ENCODE measurements around the gene UBE2C. TPM values are rescaled to one million over a fixed set of nuclear protein-coding genes. Genes with fewer than 3 reads are reported as not detected.
A peak's percentile ranks its signal among the peaks of the same experiment; 100 is the strongest.
"Not testable (repeated sequence)": the region's sequence is repeated elsewhere in the genome, so short reads cannot be mapped to it uniquely, and the experiment has no call there.

The UBE2C gene
- total RNA-seq, 1 donor from 2014 or later: 9.9 TPM

DNA sequence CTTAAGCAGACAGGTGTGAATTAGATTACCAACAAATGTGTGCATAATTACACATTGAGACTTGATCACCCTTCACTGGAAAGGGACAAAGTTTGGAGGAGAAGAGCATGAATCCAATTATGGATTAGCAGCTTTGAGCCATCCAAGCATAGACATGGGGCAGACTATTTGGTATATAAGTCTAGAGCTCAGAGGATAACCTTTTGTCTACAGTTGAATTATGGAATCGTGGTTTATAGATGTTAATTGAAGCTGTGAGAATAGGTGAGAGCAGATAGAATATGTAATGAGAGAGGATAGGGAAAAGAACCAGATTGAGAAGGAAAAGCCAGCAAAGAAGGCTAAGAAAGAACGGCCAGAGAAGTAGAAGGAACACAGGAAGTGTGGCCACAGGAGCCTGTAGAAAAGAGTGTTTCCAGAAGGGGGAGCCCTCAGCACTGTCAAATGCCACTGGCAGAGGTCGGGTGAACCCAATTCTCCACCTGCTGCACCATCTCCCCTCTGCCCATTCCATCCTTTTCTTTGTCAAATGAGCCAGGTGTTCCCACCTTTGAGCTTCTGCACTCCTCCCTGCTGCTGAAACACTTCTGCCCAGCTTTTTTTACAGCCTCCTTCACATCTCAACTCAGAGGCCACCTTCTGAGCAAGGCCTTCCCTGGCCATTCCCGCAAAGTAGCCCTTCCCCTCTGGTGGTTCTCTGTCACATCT is 13.4 kb upstream of the UBE2C start:
- peak; percentile 72 for DNase-seq

- DNase-seq: no peak
Observed at GRCh38 chr20:45801851-45802250, 10.6 kb upstream of the UBE2C start.

- peak; percentile 48 for DNase-seq
Observed at GRCh38 chr20:45810191-45810970, 2.1 kb upstream of the UBE2C start.

- no peak for DNase-seq
Observed at GRCh38 chr20:45813006-45813340, 529 bp downstream of the UBE2C start.

- no peak for DNase-seq
Observed at GRCh38 chr20:45813489-45813888, 1.0 kb downstream of the UBE2C start.

DNA sequence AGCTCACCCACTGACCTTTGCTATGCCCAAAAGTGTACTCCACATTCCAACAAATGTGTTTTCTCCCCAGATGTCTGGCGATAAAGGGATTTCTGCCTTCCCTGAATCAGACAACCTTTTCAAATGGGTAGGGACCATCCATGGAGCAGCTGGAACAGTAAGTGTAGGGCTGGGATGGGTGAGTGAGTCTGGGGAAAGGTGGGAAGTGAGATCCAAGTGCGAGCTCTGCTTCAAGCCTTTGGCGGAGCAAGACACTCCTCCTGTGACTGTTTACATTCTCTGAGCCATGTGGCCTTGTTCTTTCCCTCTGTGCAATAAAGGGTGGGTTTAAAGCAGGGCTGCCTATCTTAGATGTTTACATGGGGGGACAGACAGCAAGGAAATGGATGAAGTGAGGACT is 1.9 kb downstream of the UBE2C start:
- no peak for DNase-seq

GRCh38 chr20:45816951-45817350 is 4.5 kb downstream of the UBE2C start:
- no peak for DNase-seq

DNA sequence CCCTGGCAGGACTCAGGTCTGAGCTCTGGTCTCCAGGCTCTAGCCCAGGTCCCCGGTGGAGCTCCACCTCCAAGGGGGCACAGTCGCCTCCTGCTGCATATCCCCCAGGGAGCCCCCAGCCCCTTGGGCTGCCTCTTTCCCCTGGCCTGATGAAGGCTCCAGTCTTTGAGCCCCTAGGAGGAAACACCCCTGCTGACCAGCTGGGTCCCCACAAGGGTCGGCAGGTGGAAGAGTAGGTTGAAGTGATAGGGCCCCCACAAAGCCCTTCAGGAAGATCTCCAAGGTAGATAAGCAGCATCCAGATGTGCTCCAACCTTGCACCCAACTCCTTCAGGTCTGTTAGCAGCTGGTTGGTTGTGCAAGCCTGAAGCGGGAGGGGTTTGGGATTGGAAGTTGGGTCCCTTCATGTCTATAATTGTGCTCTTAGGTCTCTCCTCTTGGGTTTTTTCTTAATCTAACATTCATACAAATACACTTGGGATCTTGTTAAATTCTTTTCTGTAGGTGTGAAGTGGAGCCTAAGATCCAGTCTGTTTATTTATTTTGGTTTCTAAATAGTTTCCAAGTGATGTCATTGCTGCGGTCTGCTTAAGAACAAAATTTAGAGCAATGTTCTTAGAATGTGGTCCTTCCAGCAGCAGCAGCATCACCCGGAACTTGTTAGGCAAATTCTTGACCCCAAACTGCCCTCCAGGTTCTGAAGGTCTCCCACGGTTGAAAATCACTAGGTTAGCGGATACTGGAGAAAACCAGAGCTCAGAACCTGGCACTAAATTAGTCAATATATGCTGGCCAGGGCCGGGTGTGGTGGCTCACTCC is 5.1 kb downstream of the UBE2C start:
- DNase-seq: peak; percentile 28

DNA sequence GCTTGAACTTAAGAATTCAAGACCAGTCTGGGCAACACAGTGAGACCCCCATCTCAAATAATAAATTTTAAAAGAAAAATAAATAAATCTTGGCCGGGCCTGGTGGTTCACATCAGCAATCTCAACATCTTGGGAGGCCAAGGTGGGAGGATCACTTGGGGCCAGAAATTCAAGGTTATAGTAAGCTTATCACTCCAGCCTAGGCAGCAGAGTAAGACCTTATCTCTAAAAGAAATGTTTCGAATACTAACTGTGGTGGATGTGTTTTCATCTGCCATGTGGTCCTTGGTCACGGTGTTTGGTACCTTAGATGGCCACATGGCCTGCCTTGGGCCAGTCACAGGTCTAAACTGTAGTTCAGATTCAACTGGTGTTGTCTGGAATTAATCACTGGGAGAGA is 5.8 kb downstream of the UBE2C start:
- no peak for DNase-seq

- no peak for DNase-seq
Observed at GRCh38 chr20:45819466-45819865, 7.0 kb downstream of the UBE2C start.

- DNase-seq: no peak
Observed at GRCh38 chr20:45821947-45822346, 9.5 kb downstream of the UBE2C start.

DNA sequence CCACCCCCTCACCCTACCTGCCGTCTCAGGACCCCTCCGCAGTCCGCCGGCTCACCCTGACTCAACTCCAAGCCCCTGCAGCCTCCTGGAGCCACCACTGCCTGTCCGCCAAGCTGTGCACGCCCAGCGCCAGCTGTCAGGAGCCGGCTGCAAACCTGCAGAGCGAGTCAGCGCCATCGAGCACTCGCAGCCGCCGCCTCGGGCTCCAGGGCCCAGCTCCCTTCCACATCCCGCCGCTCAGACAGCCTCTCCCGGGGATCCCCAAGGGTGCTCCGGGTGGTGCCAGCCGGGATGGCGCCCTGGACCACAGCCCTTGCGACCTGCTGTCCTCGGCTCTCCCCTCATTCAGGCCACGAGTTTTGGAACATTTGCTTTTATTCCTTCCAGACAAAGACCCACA is 10.4 kb downstream of the UBE2C start:
- peak; percentile 28 for DNase-seq

- DNase-seq: peak; percentile 72
Observed at GRCh38 chr20:45823949-45824835, 11.7 kb downstream of the UBE2C start.

- no peak for DNase-seq
Observed at GRCh38 chr20:45826381-45827019, 14.1 kb downstream of the UBE2C start.

DNA sequence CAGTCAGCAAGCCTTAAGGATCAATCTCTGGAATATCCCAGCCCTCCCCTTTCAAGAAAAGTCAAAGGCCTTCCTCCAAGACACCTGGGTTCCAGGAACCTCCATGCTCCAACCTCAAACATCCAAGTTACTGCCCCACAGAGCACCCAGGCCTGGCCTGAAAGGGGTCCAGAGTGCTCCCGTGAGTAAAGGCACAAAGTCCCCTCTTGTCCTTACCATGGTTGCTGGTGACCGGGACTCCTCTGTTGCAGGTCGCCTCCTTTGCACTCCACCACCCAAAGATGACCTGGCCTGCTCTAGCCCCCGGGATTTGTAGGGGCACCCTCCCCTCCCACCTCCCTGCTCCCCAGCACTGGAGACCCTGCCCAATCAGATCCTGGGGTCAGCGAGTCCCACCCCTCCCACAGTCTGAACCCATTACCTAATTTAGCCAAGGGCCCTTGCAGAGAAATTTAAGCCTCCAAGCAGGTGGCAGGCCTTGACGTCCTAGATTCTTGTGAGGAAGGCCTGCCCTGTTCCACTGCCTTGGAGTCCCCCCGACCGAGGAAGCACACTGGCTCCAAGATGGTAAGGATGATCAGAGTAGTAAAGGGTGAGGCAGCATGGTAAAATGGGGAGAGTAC is 14.7 kb downstream of the UBE2C start, which contains the start of gene TNNC2:
Gene TNNC2, minus strand, starts transcription at position 283 of the 623 bp plus-strand sequence. Its CDS starts 64 bp downstream, at position 219.
- no peak for DNase-seq

GRCh38 chr20:45827712-45828111 is 15.3 kb downstream of the UBE2C start:
- no peak for DNase-seq

DNA sequence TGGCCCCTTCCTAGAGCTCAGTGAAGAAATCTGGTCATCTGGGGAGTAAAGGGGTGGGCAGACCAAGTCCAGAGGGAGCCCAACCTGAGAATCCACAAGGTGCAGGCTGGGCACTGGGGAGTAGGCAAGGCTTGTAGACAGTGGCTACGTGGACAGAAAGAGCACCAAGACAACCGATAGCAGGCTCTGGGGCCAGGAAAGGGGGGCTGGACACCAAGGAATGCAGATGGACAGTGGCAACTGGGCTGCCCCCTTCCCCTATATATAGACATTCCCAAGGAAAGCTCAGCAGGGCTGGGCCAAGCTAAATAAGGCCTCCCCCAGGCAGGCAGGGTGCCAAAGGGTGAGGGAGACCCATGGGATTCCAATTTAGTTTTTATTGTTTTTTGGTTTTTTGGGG is 16.1 kb downstream of the UBE2C start:
- DNase-seq: no peak

DNA sequence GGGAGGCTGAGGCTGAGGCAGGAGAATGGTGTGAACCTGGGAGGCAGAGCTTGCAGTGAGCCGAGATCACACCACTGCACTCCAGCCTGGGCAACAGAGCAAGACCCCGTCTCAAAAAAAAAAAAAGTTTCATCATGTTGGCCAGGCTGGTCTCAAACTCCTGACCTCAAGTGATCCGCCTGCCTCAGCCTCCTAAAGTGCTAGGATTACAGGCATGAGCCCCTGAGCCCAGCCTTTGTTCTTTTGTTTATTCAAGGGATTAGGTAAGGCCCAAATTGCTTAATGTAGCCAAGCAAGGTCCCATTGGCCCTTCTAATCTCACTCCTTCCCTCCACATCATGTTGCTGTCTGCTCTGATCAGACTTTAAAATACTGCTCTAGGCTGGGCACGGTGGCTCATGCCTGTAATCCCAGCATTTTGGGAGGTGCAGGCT is 17.2 kb downstream of the UBE2C start:
- not testable (repeated sequence) for DNase-seq

- DNase-seq: no peak
Observed at GRCh38 chr20:45832619-45833018, 20.2 kb downstream of the UBE2C start.

GRCh38 chr20:45833030-45833882 is 20.8 kb downstream of the UBE2C start, which contains the start of gene SNX21:
SNX21 (plus strand) TSS chr20:45833799; CDS start chr20:45833920, 121 bp downstream.
- peak; percentile 89 for DNase-seq

Measured in dermis blood vessel endothelial cell (primary cell).